Measurements from ENCODE around the gene CCDC57. TPM values are rescaled to one million over a fixed set of nuclear protein-coding genes. Genes with fewer than 3 reads are reported as not detected.
A peak's percentile ranks its signal among the peaks of the same experiment; 100 is the strongest.
"Not testable (repeated sequence)": the region's sequence is repeated elsewhere in the genome, so short reads cannot be mapped to it uniquely, and the experiment has no call there.

Gene CCDC57
- polyA plus RNA-seq, 1 donor = 29.9 TPM

DNA sequence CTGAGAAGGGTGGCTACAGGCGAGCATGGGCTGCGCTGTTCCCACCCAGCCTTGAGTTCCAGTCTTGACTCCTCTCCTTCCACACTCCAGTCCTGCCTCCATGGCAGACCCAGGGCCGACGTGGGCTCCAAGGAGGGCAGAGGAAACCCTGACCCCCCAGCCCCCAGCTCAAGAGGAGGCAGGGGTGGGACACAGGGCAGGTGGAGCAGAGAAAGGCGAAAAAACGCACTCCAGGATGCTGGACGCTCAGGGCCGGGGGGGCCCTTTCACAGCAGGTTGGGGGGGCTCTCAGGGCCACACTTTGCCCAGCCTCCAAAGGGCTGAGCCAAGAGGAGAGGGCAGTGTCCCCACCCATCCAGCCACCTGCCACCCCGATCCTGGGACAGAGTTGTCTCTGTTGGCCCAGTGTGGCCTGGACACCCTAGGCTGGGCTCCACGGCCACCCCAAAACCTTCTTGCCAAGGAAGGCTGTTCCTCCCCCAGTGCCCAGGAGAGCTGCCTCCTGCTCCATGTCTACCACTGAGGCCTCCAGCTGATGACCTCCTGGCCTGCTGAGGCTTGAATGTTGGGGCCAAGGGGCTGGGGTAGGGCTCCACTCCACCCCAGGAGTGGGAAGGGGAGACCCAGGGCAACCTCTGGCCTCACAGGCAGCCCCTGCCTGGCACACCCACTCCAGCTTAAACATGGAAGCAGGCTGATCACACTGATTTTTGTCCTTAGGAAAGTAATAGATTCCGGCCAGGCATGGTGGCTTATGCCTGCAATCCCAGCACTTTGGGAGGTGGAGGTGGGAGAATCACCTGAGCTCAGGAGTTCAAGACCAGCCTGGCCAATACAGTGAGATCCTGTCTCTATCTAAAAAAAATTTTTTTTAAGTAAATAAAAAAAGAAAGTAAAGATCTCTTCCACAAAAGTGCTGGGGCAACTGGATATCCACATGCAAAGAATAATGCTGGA is 7.4 kb upstream of the CCDC57 start:
- no peak for DNase-seq

DNA sequence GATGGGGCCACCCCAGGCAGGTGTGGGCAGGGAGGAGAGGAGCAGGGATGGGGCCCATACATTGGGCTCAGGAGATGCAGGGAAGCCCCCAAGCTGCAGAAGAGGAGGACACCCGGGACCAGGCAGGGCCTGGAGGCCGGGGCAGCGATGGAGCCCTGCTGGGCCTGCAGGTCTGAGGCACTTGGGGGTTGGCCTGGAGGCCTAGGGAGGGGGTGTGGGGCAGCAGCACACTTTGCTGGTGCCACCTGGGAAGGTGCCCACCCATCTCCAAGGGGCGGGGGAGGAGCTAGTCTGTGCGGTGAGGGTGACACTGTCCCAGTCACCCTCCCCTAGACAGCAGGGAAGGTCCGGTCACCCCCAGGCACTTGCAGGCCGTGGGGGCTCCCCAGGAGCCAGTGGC is 6.4 kb upstream of the CCDC57 start:
- DNase-seq = no peak

DNA sequence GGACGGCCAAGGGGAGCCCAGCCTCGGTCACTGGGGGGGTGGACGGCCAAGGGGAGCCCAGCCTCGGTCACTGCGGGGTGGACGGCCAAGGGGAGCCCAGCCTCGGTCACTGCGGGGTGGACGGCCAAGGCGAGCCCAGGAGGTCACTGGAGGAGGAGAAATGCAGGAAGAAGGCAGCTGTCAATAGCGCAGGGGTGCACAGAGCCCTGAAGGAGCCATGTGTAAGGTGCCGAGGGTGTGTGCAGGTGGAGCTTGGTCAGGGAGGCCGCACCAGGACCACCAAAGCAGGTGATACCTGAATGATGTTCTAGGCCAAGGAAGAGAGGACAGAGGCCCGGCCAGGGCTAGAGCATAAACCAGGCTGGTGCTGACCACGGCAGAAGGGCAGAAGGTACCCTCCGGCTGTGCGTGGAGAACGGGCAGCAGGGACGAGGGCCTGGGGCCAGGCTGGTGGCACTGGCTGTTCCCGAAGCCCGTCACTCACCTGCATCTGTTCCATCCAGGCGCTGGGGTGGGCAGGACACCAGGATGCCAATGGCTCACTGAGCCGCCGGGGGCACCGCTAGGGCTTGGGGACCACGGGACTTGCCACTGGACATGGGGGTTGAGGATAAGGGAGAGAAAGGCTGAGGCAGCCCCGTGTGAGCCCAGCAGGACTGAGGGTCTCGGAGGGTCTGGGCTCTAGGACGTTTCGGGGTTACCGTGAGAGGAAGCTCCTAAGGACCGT is 5.9 kb upstream of the CCDC57 start:
- DNase-seq = no peak

DNA sequence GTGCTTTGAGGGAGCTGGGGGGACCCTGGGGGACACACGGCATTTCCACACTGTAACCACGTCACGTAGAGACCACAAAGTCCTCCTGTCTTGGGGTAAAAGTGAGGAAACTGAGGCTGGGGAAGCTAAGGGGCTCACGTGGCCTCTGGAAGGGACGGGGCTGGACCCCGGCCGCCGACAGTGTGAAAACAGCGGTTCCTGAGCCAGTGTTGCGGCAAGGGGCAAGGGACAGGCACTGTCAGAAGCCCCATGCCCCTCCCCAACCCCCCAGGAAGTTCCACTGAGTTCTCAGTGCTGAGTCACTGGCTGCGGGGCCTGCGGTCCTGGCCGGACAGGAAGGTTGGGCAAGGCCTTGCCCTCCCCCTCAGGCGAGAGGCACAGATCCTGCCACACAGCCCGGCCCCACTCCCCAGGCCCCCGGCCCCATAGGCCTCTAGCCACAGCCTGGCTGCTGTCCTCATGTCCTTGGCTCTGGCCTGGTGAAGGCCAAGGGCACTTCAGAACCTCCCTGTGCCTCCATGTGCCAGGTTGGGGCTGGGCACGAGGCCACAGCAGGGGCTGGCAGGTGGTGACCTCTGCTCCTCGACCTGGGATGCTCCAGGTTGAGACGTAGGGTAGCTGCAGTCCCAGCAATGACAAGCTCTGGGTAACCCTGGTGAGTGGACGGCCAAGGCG is 5.0 kb upstream of the CCDC57 start:
- no peak for DNase-seq

DNA sequence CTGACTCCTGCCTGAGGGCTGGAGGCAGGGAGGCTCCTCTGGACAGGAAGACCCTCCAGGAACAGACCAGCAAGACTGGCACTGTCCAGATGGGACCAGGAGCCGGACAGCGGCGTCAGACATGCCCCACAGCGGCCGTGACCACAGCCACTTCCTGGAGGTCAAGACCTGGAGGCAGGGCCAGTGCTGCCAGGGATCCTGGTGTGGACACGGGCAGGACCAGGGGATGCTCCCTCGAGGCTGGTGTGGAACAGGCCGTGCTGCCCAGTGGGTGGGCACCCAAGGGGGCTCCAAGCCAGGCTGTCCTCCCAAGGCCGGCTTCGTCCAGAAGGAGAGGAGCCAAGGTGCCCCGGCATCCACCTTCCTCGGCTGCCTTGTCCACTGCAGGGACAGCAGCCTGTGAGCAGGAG is 4.5 kb upstream of the CCDC57 start:
- DNase-seq = no peak

DNA sequence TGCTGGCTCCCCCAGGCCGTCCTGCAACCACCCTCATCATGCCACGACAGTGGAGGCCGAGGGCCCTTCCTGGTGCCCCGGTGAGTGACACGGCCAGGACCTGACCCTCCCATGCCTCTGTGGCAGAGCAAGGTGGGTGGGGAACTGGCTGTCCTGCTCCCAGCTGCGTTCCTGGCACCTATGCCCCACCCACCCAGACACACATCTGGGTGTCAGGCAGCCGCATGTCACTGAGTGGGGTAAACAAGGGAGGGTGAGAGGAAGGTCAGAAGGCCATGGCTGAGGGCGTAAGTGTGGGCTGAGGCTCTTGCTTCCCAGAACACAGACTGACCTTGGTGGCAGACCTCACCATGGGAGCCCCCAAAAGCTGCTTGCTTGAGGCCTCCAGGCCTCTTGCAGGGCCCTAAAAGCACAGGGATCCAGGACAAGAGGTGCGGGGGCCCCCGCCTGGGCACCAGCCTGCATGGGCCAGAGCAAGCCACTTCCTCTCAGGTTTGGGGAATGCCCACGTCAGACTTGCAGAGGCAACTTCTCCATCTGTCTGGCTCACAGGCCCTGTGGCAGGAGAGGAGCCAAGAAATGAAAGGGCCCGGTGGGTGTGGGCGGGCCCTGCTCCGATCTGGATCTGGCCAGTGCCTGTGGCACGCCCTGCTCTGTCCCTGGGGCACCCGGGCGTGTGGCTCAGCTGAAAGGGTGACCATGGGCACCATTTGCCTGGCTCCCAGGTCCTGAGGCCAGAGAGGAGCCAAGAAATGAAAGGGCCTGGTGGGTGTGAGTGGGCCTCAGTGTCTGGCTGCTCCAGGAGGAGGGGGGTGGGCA is 3.9 kb upstream of the CCDC57 start:
- no peak for DNase-seq

DNA sequence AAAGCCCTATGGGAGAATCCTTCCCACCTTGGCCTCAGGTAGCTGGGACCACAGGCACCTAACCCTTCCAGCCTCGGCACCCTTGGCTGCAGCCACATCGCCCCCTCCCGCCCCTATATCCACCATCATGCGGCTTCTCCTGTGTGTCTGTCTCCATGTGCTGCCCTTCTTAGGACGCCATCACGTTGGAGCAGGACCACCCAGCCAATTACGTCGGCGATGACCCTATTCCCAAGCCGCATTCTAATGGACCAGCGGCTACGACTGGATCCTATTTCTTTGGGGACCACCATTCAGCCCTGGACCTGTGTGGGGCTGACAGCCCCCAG is 3.3 kb upstream of the CCDC57 start:
- DNase-seq = no peak

DNA sequence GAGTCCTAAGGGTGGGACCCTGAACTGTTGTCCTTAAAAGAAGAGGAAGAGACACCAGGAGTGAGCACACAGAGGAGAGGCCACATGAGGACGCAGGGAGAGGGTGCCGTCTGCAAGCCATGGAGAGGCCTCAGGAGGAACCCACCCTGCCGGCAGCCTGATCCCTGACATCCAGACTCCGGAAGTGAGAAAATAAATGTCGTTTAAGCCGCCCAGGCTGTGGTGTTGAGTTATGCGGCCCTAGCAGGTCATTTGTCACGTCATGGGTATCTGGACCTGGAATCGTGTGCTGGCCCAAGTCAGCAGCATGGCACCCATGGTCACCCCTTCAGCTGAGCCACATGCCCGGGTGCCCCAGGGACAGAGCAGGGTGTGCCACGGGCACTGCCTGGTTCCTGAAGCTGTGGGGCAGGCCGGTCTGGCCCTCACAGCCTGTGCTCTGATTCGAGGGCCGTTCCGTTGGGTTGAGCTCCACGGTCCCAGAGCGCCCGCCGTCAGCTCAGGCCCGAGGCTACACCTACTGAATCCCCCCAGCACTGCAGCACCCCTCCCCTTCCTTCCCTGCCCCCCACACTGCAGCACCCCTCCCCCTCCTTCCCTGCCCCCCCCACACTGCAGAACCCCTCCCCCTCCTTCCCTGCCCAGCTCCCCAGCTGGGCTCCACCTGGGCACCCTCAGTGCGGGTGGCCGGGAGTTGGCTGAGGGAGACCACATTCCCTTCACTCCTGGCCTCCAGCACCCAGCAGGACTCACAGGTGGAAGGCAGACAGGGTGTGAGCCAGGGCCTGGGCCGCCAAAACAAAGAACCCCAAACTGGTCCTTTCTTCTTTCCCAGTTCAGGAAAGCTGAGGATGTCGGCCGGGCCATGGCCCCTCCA is 2.7 kb upstream of the CCDC57 start:
- DNase-seq = no peak

DNA sequence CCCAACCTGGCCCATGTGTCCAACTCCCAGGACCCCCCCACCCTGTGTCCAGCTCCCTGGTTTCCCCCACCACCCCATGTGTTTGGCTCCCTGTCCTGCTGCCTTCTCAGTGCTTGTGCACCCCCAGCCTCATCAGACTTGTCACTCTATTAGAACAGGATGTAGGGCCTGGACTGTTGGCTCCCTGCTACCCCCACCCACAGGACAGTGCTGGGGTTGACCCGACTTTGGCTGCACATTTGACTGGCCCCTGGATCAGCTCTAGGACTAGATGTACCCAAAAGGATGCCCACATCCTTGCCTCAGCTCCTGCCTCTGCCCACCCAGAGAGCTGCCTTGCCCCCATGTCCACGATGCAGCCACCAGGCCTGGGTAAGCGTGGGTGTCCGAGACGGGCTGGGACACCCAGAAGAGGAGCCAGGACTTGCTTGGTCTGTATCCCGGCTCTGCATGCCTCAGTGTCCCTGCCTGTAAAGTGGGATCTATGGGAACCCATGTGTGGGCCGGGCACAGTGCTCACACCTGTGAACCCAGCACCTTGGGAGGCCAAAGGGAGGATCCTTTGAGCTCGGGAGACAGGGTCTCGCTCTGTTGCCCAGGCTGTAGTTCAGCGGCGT is 1.5 kb upstream of the CCDC57 start:
- no peak for DNase-seq

DNA sequence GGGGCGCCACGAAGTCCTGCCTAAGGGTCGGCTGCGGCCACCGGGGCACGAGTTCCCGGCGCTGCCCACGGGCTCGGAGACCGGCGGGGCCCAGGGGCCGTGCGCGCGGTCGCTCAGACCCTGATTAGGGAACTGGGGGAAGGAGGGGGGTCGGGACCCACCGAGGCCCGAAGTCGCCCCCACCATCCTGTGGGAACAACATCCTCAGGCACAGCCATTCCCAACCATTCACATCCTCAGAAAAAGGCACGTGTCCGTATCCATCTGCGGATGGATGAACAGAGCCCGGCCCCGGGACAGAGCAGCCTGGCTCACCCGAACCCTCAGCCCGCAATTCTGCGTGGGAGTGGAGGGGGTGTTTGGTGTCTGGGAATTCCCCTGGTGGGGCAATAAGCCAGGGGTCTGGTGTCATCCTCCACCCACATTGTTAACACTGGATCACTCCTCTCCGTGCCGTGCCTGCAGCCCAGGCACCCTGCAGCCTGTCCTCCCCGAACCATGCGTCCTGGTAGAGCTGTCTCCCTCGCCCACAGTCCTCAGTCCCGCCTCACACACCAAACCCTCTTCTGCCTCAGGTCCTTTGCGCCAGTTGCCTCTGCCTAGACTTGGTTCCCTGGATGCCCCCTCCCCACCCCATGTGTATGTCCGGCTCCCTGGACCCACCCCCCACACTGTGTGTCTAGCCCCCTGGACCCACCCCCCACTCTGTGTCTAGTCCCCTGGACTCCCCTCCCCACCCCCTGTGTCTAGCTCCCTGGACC is 789 bp upstream of the CCDC57 start:
- no peak for DNase-seq

DNA sequence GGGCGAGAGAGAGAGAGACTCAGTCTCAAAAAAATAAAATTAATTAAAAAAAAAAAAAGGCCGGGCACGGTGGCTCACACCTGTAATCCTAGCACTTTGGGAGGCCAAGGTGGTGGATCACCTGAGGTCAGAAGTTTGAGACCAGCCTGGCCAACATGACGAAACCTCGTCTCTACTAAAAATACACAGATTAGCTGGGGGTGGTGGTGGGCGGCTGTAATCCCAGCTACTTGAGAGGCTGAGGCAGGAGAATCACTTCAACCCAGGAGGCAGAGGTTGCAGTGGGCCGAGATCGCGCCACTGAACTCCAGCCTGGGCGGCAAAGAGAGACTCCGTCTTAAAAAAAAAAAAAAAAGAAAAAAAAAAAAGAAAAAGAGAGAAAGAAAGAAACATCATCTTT is 2.0 kb downstream of the CCDC57 start:
- DNase-seq = not testable (repeated sequence)

DNA sequence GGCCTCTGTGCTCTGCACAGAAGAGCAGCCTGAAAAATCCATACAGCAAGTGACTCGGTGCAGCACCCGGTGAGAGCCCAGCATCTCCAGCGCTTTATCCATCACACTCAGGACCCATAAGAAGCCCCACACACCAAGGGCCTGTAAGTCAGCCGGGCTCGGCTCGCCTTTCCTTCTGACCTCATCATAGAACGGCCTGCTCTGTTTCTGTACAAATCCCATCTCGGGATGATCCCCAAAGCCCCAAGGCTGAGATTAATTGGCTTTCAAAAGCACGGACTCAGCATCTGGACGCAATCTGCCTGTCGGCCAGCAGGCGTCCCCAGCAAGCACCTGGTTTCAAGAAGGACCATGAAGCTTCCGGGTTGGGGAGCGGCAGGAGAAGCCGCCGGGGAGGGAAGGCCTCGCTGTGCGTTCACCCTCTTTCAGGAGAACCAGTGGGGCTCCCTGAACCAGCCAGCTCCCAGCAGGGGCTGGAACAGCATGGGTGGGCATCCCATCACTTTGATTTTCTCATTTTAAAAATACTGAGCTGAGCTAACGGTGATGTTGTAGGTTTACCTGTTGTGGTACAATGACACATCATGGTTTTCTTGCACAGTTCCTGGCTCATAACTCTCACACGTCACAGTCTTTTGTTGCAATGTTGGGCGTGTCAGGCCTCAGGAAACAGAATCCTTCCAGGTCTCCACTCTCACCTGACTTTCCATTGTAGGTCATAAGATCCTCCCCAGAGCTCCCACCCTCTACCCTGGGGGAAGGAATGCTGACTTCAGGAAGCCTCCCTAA is 6.7 kb downstream of the CCDC57 start:
- peak; percentile 86 for DNase-seq

DNA sequence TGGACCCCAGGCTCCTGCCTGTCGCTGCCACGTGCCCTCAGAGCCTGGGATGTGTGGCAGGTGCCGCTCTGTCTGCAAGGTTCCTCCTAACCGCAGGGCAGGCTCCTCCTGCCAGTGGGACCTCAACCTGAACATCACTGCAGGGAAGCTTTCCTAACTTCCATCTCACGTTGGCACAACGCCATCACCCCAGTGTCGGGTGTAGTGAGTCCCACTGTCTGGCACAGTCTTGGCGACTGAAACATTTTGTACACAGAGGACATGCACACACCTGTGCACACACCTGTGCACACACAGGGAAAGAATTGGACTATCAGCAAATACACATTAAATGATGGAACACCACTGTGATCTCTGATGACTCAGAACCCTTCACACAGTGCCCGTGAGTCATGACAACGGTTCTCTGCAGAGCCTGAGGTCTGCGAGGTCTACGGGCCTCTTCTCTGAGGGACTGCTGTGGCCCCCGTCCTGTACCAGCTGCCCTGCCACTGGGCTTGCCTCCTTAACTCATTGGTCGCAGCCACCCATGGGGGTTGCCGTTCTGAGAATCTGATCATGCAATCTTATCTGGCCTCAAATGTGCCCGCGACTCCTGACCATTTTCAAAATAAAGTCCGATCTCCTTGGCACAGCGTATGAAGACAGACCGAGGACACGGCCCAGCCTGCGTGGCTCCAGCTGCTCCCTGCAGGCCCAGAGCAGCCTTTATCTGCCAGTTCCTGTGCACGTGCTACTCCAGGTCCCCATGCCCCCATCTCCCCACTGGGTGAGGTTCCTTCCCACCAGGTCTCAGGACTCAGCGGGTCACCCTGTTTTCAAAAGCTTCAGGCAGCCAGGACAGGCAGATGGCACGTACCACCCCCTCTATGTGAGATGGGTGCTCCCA is 7.6 kb downstream of the CCDC57 start:
- no peak for DNase-seq

DNA sequence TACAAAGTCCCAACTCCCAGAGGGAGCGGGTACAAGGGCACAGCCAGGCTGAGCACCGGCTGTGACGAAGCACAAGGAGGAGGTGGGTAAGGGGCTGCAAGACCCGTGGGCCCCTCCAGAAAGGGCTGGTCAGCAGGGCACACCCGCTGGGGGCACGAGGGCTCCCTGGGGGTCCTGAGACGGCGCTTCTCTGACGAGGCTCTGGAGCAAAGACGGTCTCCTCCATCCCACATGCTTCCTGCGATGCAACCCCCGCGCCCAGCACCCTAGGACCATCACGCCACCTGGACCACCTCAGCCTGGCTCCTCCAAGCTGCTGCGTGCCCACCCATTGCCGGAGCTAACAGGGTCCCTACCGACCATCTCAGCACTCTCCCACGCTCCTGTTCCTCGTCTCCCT is 8.7 kb downstream of the CCDC57 start:
- no peak for DNase-seq

DNA sequence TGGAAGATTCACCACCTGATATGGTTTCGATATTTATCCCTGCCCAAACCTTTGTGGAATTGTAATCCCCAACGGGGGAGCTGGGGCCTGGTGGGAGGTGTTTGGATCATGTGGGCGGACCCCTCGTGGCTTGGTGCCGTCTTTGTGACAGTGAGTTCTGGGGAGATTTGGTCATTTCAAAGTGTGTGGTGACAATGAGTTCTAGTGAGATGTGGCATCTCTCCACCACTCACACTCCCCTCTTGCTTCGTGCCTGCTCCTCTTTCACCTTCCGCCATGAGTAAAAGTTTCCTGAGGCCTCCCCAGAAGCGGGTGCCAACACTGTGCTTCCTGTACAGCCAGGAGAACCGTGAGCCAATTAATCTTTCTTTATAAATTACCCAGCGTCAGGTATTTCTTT is 9.7 kb downstream of the CCDC57 start:
- no peak for DNase-seq

DNA sequence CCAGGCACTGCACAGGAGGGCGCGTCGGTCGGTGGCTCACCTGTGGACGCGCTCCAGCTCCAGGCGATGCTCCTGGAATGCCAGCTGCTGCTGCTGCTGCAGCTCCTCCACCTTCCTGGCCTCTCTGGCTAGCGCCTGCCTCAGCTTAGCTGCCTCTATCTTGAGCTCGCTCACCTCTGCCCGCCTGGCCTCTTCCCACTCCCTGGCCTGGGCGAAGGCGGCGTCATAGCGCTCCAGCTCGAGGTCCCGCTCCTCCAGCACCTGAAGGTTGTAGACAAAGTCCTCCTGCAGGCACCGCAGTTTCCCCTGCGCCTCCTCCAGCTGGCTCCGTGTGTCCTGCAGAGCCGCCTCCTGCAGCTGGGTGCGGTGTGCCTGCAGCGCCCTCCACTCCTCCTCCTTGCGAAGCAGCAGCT is 11.1 kb downstream of the CCDC57 start:
- DNase-seq = no peak

DNA sequence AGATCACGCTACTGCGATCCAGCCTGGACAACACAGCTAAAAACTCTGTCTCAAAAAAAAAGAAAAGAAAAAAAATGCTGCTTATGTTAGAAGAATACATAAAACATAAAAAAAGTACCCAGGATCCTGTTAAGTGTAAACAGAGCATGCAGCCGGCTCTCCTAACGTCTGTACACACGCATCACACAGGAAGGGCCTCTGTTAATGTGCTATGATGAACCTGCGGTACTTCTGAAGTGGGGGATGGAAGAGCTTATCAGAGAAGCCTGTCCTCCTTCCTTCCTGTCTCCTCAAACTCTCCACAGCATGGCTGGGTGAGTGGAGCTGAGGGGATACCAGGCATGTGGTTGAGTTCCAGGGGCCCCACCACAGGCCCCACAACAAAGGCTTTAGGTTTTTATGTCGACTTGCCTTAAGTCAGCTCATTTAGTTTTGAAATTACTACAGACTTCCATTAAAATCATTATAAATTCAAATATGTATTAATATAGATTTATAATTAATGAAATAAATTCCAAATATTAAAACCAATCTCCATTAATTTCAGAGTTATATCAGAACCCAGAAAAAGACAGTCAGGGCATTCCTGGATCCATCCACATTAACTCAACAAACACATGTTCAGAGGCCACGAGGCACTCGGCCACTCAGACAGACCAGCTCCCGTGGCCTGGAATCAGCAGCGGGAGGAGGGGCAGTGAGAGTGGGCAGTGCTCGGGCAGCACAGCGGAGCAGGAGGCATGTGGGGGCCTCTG is 11.7 kb downstream of the CCDC57 start:
- no peak for DNase-seq

DNA sequence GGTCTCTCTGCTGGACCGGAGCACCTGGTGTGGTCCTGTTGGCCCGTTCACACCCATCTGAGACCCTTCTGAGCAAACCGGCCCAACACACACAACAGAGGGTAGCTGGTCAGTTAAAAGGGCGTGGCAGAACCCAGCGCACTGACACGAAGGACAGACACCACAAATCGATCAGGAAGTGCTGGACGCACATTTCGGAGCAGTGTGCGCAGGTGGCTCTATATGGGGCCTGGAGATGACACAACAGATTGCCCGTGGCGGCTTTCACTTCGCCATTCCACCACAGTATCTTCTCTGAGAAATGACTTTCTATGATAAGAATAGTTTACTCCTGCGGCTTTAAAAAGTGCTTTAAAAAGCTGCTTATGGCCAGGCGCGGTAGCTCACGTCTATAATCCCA is 12.5 kb downstream of the CCDC57 start:
- no peak for DNase-seq

All from hindlimb muscle (tissue), 1 donor.